HEK293T (cell line): ENCODE results near the gene DNAJC1.

Experiments used
- CTCF ChIA-PET: fragments of 350-600 bp; formaldehyde crosslinking; extraction: SDS; loops from one replicate; lab custom pipeline; 2021; ENCODE audit warnings: antibody characterized with exemption, inconsistent platforms; lab: Yijun Ruan, JAX
- POLR2A ChIA-PET: fragments of 350-600 bp; formaldehyde crosslinking; extraction: SDS; loops from one replicate; lab custom pipeline; 2020; ENCODE audit warnings: antibody characterized with exemption, inconsistent platforms; lab: Yijun Ruan, JAX
- DNase-seq: peaks from one replicate; pipeline ENCODE4 v3.0.0; 2012; ENCODE audit warnings: mixed read lengths; ENCODE audit errors: extremely low spot score
- ARNT ChIP-seq: fragments of 450-650 bp; IDR thresholded peaks from 2 replicates; pipeline ENCODE4 v1.6.1; 2017; ENCODE audit warnings: mild to moderate bottlenecking
- BHLHE40 ChIP-seq: fragments of 450-650 bp; IDR thresholded peaks from 2 replicates; pipeline ENCODE4 v1.6.1; 2016; ENCODE audit warnings: mild to moderate bottlenecking, moderate library complexity, borderline replicate concordance
- CTBP1 ChIP-seq: fragments of 450-650 bp; IDR thresholded peaks from 2 replicates; pipeline ENCODE4 v1.6.1; 2016; ENCODE audit warnings: borderline replicate concordance
- ELF4 ChIP-seq: fragments of 450-650 bp; IDR thresholded peaks from 2 replicates; pipeline ENCODE4 v1.6.1; 2017; ENCODE audit warnings: antibody characterized with exemption
- FOXA1 ChIP-seq: fragments of 450-650 bp; IDR thresholded peaks from 2 replicates; pipeline ENCODE4 v1.6.1; 2016; ENCODE audit warnings: mild to moderate bottlenecking
- FOXK2 ChIP-seq: fragments of 450-650 bp; IDR thresholded peaks from 2 replicates; pipeline ENCODE4 v1.6.1; 2016; ENCODE audit warnings: mild to moderate bottlenecking
- FOXM1 ChIP-seq: fragments of 450-650 bp; IDR thresholded peaks from 2 replicates; pipeline ENCODE4 v1.6.1; 2017; ENCODE audit warnings: mild to moderate bottlenecking, borderline replicate concordance
- HDGF ChIP-seq: fragments of 450-650 bp; IDR thresholded peaks from 2 replicates; pipeline ENCODE4 v1.6.1; 2017; ENCODE audit warnings: antibody characterized with exemption, borderline replicate concordance
- L3MBTL2 ChIP-seq: fragments of 450-650 bp; conservative IDR thresholded peaks from 2 replicates; pipeline ENCODE4 v1.6.1; 2016; ENCODE audit warnings: mild to moderate bottlenecking
- LEF1 ChIP-seq: fragments of 450-650 bp; IDR thresholded peaks from 2 replicates; pipeline ENCODE4 v1.6.1; 2017; ENCODE audit warnings: mild to moderate bottlenecking, borderline replicate concordance
- NFRKB ChIP-seq: fragments of 450-650 bp; IDR thresholded peaks from 2 replicates; pipeline ENCODE4 v1.6.1; 2016; ENCODE audit warnings: mild to moderate bottlenecking, moderate library complexity
- PKNOX1 ChIP-seq: fragments of 450-650 bp; IDR thresholded peaks from 2 replicates; pipeline ENCODE4 v1.6.1; 2016
- SP1 ChIP-seq: fragments of 450-650 bp; IDR thresholded peaks from 2 replicates; pipeline ENCODE4 v1.6.1; 2017
- SUZ12 ChIP-seq: fragments of 450-650 bp; IDR thresholded peaks from 2 replicates; pipeline ENCODE4 v1.6.1; 2016; ENCODE audit warnings: mild to moderate bottlenecking
- TARDBP ChIP-seq: fragments of 450-650 bp; IDR thresholded peaks from 2 replicates; pipeline ENCODE4 v1.6.1; 2016

DNAJC1 gene

GRCh38 chr10:21925851-21926250 is 77.7 kb downstream of the DNAJC1 start:
- no peak for DNase-seq
- TF ChIP-seq LEF1 (no peak), BHLHE40 (no peak), FOXK2 (no peak), TARDBP (no peak), SP1 (no peak), ELF4 (no peak), SUZ12 (no peak), NFRKB (no peak), FOXA1 (no peak), FOXM1 (no peak), CTBP1 (no peak)
- CTCF ChIA-PET = no interaction called here
- POLR2A ChIA-PET = no interaction called here

GRCh38 chr10:21924511-21924910 is 79.0 kb downstream of the DNAJC1 start:
- no peak for TF ChIP-seq L3MBTL2
- CTCF ChIA-PET = no interaction called here
- POLR2A ChIA-PET = no interaction called here
- no peak for DNase-seq

GRCh38 chr10:21920633-21921032 is 82.9 kb downstream of the DNAJC1 start:
- CTCF ChIA-PET = no interaction called here
- POLR2A ChIA-PET = no interaction called here
- TF ChIP-seq PKNOX1 (peak; percentile 29; the same call in 1 of the 2 replicates), HDGF (no peak)
- no peak for DNase-seq

GRCh38 chr10:21919906-21920305 is 83.6 kb downstream of the DNAJC1 start:
- TF ChIP-seq PKNOX1 (peak; percentile 95), ARNT (no peak)
- ChIA-PET POLR2A (no interaction called here), CTCF (no interaction called here)
- DNase-seq = no peak

GRCh38 chr10:21919117-21919516 is 84.4 kb downstream of the DNAJC1 start:
- ChIA-PET POLR2A (no interaction called here), CTCF (no interaction called here)
- DNase-seq = peak; percentile 18
- TF ChIP-seq SUZ12 (no peak), BHLHE40 (no peak), PKNOX1 (peak; percentile 91), SP1 (no peak), ARNT (no peak), CTBP1 (peak; percentile 73; the same call in 1 of the 2 replicates)

- no peak for DNase-seq
- TF ChIP-seq ARNT (no peak), NFRKB (no peak), TARDBP (no peak), BHLHE40 (no peak), FOXA1 (no peak), HDGF (no peak), ELF4 (no peak), LEF1 (no peak), CTBP1 (no peak), SP1 (no peak)
- CTCF ChIA-PET = no interaction called here
- POLR2A ChIA-PET = no interaction called here
These were observed 90.9 kb downstream of the DNAJC1 start for GRCh38 chr10:21912625-21913024.

GRCh38 chr10:21910798-21911197 is 92.7 kb downstream of the DNAJC1 start:
- ChIA-PET CTCF (no interaction called here), POLR2A (no interaction called here)
- DNase-seq = no peak
- TF ChIP-seq CTBP1 = no peak
- TF ChIP-seq FOXM1 = no peak
- TF ChIP-seq BHLHE40 = no peak
- TF ChIP-seq HDGF = no peak
- no peak for TF ChIP-seq FOXK2
- no peak for TF ChIP-seq L3MBTL2
- no peak for TF ChIP-seq PKNOX1
- no peak for TF ChIP-seq TARDBP
- TF ChIP-seq FOXA1 = no peak

GRCh38 chr10:21907436-21907835 is 96.1 kb downstream of the DNAJC1 start:
- no peak for DNase-seq
- ChIA-PET POLR2A (no interaction called here), CTCF (no interaction called here)
- no peak for TF ChIP-seq TARDBP
- no peak for TF ChIP-seq NFRKB
- no peak for TF ChIP-seq L3MBTL2
- TF ChIP-seq PKNOX1 = no peak
- TF ChIP-seq FOXA1 = no peak
- no peak for TF ChIP-seq FOXK2
- TF ChIP-seq SUZ12 = no peak
- TF ChIP-seq CTBP1 = no peak
- TF ChIP-seq FOXM1 = no peak
- TF ChIP-seq HDGF = no peak
- TF ChIP-seq ELF4 = no peak
- TF ChIP-seq LEF1 = no peak
- no peak for TF ChIP-seq BHLHE40
- TF ChIP-seq ARNT = no peak
